HUDEP-2 (cell line): ENCODE results near the gene NCSTN.
"Not testable (repeated sequence)": the region's sequence is repeated elsewhere in the genome, so short reads cannot be mapped to it uniquely, and the experiment has no call there.

Experiments
- DNase-seq, 76 experiments: peaks; one replicate each; lab custom pipeline; 2025; ENCODE audit not compliant: unreplicated experiment in 76 of 76; lab: John Stamatoyannopoulos, UW

Gene NCSTN

DNA sequence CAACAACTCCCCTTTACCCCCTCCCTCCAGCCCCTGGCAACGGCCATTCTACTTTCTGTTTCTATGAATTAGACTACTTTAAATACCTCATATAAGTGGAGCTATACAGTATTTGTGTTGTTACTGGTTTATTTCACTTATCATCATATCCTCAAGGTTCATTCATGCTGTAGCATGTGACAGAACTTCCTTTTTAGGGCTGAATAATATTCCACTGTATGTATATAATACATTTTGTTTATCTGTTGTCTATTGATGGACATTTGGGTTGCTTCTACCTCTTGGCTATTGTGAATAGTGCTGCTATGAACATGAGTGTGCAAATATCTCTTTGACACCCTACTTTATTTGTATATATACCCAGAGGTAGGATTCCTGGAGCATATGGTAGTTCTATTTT lies 25.9 kb downstream of the NCSTN start:
- no peak for DNase-seq

DNA sequence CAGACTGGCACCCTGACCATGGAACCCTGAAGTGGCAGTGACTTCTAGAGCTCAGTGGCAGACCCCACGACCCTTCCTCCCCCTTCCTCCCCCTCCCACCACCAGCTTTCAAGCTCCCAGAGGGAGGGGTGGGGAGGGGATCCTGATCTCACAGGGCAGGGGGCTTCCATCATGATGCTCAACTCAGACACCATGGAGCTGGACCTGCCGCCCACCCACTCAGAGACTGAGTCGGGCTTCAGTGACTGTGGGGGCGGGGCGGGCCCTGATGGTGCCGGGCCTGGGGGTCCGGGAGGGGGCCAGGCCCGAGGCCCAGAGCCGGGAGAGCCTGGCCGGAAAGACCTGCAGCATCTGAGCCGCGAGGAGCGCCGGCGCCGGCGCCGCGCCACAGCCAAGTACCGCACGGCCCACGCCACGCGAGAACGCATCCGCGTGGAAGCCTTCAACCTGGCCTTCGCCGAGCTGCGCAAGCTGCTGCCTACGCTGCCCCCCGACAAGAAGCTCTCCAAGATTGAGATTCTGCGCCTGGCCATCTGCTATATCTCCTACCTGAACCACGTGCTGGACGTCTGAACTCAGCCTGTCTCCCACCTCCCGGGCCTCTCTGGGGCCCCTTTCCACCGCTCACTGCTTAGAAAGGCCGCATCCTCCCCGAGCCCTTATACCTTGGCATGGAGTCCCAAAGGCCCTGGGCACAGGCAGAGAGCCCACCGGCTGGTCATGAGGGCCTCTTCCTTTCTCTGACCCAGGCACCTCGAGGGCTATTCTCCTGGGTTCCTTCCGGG lies 27.6 kb downstream of the NCSTN start:
- no peak for DNase-seq

DNA sequence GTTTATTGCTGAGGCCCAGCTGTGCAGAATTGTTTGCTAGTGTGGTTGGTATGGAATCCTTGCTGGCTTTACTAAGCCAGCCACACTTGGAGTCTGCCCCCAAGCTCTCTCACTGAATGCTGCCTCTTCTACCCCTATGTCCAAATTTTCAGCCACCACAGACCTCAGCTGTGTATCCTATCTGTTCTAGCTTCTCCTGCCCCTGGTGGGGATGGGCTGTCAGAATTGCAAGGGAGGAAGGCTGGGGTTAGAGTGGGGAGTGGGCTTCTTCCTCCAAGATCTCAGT lies 28.1 kb downstream of the NCSTN start:
- no peak for DNase-seq

DNA sequence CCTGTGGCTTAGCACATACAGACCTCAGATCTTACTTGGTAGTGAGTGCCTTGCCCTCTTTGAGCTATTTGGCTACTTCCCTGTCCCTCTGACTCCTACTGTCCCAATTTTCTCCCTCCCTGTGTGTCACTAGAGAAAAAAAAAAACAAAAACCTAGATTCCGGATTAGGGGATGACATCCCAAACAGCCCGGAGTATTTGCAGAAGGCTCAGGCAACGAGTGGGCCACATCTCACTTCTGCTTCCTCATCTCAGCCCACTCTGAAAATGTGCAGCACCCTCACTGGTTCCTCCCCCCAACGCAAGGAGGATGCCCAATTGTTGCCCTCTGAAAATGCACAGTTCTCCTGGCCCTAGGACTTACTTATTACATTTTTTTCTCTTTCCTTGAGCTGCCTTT lies 28.6 kb downstream of the NCSTN start:
- no peak for DNase-seq

DNA sequence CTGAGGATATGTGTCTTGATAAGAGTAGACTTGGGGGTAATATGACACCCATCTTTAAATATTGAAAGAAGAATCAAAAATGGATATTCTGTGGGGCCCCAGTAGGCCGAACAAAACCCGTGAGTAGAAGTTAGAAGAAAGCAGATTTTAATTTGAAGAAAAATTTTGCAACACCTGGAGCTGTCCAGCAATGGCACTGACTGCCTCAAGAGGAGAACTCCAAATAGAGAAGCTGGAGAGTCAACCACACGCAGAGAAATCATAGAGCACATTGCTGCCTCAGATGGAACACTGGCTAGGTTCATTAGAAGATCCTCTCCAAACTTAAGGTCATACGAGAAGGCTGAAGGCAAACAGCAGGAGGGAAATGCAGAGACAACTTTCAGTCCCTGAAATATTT lies 30.5 kb downstream of the NCSTN start:
- DNase-seq, result no peak

DNA sequence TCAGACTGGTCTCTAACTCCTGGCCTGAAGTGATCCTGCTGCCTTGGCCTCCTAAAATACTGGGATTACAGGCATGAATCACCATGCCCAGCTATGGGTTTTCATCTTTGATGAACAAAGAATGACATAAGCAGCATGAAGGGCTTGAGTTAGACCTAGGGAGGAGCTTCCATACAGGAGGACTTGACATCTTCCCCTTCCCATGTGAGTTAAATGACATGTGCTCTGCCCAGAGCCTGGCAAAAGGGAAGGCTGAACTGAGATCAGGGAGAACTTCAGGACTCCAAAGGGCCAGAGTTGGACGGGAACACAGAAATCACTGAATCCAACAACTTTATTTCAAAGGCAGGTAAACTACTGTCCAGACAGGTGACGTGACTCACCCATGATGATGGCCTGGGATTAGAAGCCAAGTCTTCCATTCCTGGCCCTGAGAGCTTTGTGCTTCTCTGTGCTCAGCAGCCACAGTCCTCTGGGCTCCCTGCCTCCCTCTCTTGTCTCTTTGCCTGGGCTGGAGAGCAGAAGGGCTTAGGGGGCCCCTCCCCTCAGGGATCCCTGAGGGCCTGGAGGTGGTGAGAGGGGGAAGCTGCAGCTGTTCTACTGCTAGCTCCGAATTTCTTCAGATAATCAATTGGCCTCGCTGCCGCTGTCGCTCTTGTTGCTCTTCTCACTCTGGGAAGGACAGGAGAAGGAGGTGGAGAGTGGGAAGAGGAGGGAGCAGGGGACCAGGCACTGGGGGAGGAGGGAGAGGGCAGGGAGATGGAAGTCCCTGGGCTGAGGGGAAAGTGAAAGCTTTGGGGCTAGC lies 31.3 kb downstream of the NCSTN start:
- DNase-seq, result no peak

DNA sequence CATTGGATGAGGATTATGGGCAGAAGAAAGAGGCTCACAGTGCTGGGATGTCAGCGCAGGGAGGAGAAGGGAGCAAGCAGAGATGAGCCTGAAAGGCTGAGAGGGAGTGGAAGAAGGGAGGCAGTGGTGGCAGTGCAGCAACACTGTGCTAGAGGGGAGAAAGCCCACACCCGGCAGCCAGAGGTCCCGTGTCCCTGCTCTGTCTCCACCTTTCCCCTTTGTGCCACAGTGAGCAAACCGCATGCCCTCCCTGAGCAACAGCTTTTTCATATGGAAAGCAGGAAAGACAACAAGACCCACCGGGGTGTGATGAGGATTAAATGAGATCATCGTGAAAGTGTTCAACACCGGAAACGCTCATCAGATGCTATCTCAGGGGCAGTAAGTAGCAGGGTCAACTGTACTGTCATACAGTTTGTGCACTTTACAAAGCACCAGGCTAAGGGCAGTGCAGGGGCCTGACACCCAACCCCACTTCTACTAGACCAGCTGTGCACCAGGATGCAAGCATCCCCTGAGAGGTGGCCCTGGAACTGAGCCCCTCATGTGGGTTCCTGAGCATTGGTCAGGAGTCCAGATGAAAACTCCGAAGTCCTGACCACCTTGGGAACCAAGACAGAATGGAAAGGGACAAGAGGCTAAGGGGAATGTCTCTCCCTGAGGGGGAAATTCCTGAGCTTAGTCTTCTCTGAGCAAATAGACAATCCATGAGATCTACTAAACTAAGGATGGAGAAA lies 32.8 kb downstream of the NCSTN start:
- DNase-seq, result peak in 1 of 76 experiments; percentile 5

DNA sequence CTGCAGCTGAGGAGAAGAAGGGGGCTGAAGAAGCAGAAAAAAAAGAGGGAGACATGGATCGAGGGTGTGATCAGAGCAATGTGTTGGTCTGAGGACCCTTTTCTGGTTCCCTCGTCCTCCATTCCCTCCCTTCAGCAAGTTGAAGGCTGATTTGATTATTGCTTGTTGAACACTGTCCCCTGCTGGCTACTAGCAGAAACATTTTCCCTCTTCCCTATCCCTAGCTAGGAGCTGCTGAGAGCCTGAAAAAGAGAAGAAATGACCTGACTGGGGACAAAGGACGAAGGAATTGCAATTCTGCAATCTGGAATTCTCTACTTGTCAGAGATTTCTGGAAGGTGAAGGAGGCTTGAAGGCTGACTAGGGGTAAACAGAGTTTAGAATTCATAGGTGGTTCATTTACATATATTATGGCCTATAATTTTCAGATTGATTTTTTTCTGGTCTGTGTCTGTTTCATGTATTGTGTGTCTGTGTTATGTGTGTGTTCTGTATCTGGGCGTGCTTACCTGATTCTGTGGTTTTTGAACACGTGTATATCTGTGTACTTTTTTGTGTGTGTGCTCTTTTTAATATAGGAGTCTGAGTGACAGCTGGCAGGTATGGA lies 33.4 kb downstream of the NCSTN start:
- DNase-seq, result peak in 32 of 76 experiments; percentile 7 to 62 (median 28)

DNA sequence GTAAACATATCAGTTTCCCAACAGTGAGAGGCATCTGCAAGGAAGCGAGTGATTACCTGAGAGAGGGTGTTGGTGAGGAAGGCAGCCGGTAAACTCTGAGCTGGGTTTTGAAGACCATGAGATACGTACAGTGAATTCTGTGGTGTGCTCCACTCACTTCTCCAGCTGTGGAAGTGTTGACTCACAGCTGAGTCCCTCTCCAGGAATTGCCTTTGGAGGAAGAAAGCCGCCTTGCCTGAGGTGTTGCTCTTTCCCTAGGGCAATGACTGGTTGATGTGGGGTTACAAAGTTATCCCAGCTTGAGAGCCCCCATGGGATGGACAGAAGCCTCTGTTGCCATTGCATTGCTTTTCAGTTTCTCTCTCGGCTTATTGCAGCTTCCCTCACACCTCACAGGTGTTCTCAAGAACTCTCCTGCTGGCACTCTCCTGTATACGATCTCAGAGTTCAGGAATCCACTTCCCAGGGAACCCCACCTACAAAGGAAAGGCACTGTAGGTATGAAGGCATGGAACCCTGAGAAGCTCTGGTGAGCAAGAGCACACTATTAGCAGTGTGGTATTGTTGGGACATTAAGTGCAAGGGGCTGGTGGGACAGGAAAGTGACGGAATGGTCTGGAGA lies 34.5 kb downstream of the NCSTN start:
- no peak for DNase-seq

DNA sequence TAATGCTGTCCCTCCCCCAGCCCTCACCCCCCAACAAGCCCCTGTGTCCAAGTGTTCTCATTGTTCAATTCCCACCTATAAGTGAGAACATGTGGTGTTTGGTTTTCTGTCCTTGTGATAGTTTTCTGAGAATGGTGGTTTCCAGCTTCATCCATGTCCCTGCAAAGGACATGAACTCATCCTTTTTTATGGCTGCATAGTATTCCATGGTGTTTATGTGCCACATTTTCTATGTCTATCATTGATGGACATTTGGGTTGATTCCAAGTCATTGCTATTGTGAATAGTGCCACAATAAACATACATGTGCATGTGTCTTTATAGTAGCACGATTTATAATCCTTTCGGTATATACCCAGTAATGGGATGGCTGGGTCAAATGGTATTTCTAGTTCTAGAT lies 41.6 kb downstream of the NCSTN start:
- not testable (repeated sequence) for DNase-seq

DNA sequence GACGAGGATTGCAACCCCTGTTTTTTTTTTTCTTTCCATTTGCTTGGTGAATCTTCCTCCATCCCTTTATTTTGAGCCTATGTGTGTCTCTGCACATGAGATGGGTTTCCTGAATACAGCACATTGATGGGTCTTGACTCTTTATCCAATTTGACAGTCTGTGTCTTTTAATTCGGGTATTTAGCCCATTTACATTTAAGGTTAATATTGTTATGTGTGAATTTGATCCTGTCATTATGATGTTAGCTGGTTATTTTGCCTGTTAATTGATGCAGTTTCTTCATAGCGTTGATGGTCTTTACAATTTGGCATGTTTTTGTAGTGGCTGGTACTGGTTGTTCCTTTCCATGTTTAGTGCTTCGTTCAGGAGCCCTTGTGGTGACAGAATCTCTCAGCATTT lies 45.2 kb downstream of the NCSTN start:
- DNase-seq, result not testable (repeated sequence)

DNA sequence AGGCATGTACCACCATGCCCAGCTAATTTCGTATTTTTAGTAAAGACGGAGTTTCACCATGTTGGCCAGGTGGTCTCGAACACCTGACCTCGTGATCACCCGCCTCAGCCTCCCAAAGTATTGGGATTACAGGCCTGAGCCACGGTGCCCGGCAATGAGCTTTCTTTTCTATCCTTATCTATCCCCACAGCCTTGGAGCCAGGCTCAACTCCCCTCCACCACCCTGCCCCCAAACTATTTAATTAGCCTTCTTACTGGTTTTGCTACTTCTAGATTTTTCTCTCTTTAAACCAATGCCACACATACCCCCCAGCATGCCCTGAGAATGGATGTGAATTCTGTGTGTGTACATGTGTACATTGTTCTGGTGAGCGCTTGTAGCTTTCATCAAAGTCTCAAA lies 51.5 kb downstream of the NCSTN start:
- no peak for DNase-seq

DNA sequence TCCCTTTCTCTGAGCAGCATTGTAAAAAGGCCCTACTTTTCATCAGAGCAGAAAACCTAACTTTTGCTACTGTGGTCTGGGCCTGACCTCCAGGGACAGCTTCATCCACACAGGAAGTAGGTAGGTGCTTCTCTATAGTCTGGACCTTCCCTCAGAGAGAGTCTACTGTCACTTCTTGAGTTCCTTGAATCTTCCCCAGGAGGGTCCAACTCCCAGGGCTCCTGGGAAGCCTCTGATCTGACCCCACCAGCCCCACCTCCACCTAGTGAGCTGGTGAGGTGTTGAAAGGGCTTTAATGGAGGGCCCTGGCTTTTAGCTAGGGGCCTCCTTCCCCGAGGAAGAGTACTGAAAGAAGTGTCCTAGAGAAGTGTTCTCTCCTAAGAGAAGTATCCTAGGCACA lies 54.5 kb downstream of the NCSTN start:
- no peak for DNase-seq

DNA sequence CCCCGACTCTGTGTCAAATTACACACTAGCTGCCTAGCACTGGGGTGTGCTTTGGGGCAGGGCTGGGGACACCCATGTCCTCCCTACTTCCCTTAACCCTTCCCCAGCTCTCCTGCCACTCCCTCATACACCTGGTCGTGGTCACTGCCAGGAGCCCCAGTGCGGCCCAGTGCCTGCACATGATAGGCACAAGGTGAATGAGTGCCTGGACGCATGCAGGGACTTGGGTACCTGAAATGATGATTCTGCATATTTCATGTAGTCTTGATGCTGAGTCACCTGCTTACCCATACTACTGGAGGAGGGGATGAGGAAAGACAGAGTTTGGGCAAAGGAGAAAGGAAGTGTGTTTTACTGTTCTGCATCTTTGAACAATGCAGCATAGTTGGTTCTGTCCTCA lies 55.6 kb downstream of the NCSTN start:
- no peak for DNase-seq

DNA sequence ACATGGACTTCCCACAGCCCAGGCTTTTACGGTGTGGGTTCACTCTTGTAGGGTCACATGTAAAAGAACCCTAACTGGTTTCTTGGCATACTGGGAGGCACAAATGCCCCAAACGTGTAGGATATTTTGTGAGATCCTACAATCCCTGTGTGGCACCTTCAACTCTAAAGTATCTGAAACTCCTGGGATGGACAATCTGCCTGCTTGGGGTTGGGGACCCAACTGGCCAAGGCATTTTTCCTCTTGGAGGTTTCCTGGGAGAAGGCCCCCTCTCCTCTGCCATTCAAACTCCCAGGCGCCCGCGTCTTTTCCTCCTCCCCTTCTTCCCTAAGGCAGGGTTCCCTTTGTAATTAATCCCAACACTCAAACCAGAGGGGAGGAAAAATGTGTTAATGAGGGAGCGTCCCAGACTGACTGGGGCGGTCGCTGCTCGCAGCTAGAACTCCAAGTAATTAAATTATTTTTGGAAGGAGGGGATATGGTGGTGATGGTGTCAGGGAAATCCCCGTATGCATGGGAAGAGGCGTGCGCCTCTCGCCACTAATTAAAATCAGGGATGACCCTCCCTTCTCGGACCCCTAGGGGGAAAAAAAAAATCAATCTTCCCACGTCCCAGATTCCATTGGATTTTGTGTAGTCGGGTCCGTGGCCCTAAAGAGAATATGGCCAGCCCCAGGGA lies 56.5 kb downstream of the NCSTN start:
- DNase-seq, result no peak

DNA sequence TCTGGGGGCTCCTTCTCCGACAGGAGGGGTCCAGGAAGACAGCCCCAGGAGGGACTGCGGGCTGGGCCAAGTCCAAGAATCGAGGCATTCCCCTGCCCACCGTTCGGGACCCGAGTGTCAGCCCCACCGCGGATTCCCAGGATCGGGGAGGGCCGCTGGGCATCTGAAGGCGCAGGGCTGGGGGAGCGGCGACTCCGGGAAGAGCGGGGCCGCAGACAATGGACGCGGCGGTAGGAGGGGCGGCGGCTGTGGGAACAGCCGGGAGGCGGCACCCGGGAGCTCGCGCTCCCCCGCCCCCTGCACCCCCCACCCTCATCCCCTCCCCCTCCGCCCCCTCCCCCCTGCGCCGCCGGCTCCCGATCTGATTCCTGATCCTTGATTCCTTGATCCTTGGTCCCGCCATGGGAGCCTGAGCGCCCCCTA lies 57.1 kb downstream of the NCSTN start, which contains the start of gene VANGL2:
TSS of gene VANGL2 (plus strand) at position 342 of the 423 bp plus-strand sequence. CDS start 15,274 bp downstream, outside the sequence.
- DNase-seq, result peak in 10 of 76 experiments; percentile 4 to 41 (median 14)

DNA sequence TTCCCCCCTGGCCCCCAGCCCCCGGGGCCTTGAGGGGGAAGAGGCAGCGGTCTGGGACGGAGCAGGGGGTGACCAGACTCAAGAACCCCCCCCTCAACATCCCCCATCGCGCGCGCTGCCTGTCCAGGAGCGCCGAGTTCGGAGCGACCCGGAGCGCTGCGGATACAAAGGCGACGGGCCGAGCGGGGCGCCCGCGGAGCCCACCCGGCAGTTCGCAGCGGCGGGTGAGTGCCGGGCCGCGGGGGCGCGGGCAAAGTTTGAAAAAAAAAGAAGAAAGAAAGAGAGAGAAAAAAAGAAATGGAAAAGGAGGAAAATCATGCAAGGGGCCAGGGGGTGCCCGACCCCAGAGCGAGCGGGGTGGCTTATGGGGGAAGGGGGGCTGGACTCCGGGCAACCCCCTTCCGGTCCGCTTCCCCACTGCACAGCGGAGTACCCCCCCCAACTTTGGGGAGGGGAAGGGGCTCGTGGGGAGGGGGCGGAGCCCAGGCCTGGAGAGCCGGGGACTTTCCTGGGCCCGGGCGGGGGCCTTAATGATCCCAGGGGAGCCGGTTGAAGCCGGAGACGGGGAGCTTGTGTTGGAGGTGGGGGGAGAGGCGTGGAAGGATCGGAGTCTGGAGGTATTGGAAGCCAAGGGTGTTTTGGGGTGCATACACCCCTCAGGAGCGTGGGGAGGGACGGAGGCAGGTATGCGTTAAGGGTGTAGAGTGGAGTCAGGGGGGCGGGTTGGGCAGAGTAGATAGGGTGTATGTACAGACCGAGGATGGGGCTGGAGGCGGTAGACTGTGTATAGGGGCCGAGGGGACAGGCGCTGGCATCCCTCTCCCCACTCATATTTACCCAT lies 57.7 kb downstream of the NCSTN start:
- no peak for DNase-seq

DNA sequence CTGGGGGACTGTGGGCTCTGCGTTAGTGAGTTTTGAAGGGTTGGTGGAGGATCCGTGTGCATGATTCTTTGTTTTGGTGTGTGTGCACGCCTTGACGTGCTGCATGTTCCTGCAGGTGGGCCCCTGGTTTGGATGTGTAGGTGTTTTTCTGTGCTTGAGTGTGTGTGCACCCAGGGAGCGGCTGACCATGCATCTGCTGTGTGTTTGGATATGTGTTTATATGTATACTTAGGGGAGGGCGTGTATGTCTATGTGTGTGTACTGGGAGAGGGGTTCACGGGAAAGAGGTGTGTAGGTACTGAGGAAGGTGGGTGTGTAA lies 58.3 kb downstream of the NCSTN start:
- no peak for DNase-seq
